KMS-11 (cell line): Measurements from ENCODE around the gene NUP85.

Experiments used
- H2AFZ ChIP-seq: fragments of 200-600 bp; sonication (generic); 2 replicates; pipeline ENCODE4 v1.6.1; 2016; ENCODE audit warnings: antibody characterized with exemption, mixed run types, low read depth
- H3K27ac ChIP-seq: fragments of 200-600 bp; sonication (generic); 2 replicates; pipeline ENCODE4 v1.6.1; 2016; ENCODE audit warnings: mild to moderate bottlenecking, mixed run types
- H3K27me3 ChIP-seq: fragments of 200-600 bp; sonication (generic); 2 replicates; pipeline ENCODE4 v1.6.1; 2017; ENCODE audit warnings: mild to moderate bottlenecking, low read depth, mixed run types, moderate library complexity; ENCODE audit not compliant: insufficient read depth
- H3K36me3 ChIP-seq: fragments of 200-600 bp; sonication (generic); 2 replicates; pipeline ENCODE4 v1.6.1; 2017; ENCODE audit warnings: mild to moderate bottlenecking, mixed run types; ENCODE audit not compliant: insufficient read depth
- H3K4me1 ChIP-seq: fragments of 200-600 bp; sonication (generic); 2 replicates; pipeline ENCODE4 v1.6.1; 2016; ENCODE audit warnings: mild to moderate bottlenecking, low read depth, mixed run types; ENCODE audit not compliant: poor library complexity, severe bottlenecking
- H3K4me2 ChIP-seq: fragments of 200-600 bp; sonication (generic); 2 replicates; pipeline ENCODE4 v1.7.0; 2016; ENCODE audit warnings: mild to moderate bottlenecking, mixed run types
- H3K4me3 ChIP-seq: fragments of 200-600 bp; sonication (generic); IDR thresholded peaks from 2 replicates; pipeline ENCODE4 v1.6.1; 2017; ENCODE audit warnings: low read depth, low read length, mixed read lengths; ENCODE audit not compliant: insufficient read depth
- H3K79me2 ChIP-seq: fragments of 200-600 bp; sonication (generic); 2 replicates; pipeline ENCODE4 v1.6.1; 2016; ENCODE audit warnings: low read depth, mixed run types; ENCODE audit not compliant: insufficient read depth
- H3K9ac ChIP-seq: fragments of 200-600 bp; sonication (generic); 2 replicates; pipeline ENCODE4 v1.6.1; 2016; ENCODE audit warnings: mild to moderate bottlenecking, mixed run types
- H4K20me1 ChIP-seq: fragments of 200-600 bp; sonication (generic); 2 replicates; pipeline ENCODE4 v1.6.1; 2016; ENCODE audit warnings: mild to moderate bottlenecking, mixed run types; ENCODE audit not compliant: insufficient read depth
- TF ChIP-seq, protein P1 (sequence below): fragments of 200-600 bp; sonication (generic); conservative IDR thresholded peaks from 2 replicates; pipeline ENCODE4 v1.6.1; 2017; ENCODE audit warnings: low read depth, mild to moderate bottlenecking, antibody characterized with exemption, low read length, moderate library complexity, mixed read lengths

The NUP85 gene

DNA sequence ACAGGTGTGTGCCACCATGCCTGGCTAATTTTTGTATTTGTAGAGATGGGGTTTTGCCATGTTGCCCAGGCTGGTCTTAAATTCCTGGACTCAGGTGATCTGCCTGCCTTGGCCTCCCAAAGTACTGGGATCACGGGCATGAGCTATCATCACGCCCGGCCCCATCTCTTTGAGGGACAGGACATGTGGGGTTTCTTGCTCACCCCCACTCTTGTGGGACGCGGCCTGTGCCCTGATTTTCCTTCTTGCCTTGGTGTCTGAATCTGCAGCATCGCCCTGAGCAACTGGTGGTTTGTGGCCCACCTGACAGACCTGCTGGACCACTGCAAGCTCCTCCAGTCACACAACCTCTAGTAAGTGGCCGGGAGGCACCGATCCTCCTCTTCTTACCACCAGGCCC lies 25.6 kb downstream of the NUP85 start:
- Histone ChIP-seq H3K4me3 (no peak overlapping the region), H4K20me1 (no peaks in the 10 kb centered on the region), H3K36me3 (peaks cover 26% of the 10 kb centered on the region), H3K27ac (no peak overlapping the region), H2AFZ (no peak overlapping the region), H3K4me1 (no peaks in the 10 kb centered on the region), H3K4me2 (no peak overlapping the region), H3K9ac (no peak overlapping the region), H3K79me2 (no peaks in the 10 kb centered on the region), H3K27me3 (no peaks in the 10 kb centered on the region)
- TF ChIP-seq, protein P1, sequence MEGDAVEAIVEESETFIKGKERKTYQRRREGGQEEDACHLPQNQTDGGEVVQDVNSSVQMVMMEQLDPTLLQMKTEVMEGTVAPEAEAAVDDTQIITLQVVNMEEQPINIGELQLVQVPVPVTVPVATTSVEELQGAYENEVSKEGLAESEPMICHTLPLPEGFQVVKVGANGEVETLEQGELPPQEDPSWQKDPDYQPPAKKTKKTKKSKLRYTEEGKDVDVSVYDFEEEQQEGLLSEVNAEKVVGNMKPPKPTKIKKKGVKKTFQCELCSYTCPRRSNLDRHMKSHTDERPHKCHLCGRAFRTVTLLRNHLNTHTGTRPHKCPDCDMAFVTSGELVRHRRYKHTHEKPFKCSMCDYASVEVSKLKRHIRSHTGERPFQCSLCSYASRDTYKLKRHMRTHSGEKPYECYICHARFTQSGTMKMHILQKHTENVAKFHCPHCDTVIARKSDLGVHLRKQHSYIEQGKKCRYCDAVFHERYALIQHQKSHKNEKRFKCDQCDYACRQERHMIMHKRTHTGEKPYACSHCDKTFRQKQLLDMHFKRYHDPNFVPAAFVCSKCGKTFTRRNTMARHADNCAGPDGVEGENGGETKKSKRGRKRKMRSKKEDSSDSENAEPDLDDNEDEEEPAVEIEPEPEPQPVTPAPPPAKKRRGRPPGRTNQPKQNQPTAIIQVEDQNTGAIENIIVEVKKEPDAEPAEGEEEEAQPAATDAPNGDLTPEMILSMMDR = no peak

GRCh38 chr17:75231741-75232464 lies 26.4 kb downstream of the NUP85 start:
- peaks cover 26% of the 10 kb centered on the region; the same call in 1 of the 2 replicates for H3K36me3 ChIP-seq
- TF ChIP-seq, protein P1 = no peak

DNA sequence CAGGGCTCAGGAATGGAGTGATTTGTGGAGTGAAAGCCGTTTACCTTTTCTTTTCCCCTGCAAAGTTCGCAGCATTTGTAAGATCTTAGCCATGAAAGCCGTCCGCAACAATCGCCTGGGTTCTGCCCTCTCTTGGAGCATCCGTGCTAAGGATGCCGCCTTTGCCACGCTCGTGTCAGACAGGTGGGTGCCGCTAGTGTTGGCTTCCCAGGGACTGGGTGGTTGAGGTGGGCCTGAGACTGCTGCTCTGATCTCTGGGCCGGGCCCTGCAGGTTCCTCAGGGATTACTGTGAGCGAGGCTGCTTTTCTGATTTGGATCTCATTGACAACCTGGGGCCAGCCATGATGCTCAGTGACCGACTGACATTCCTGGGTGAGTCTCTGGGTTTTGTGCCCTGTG lies 27.3 kb downstream of the NUP85 start:
- Histone ChIP-seq H3K4me2 (no peak overlapping the region), H3K27ac (no peak overlapping the region), H3K27me3 (no peaks in the 10 kb centered on the region), H3K4me3 (no peak overlapping the region), H3K9ac (no peak overlapping the region), H4K20me1 (no peaks in the 10 kb centered on the region), H3K4me1 (no peaks in the 10 kb centered on the region), H2AFZ (no peak overlapping the region), H3K79me2 (no peaks in the 10 kb centered on the region), H3K36me3 (peaks cover 26% of the 10 kb centered on the region; the same call in 1 of the 2 replicates)
- TF ChIP-seq, protein P1 = no peak

More at GRCh38 chr17:75231741-75232464, 26.4 kb downstream of the NUP85 start:
- H3K27ac ChIP-seq = no peak overlapping the region
- H3K4me1 ChIP-seq = no peaks in the 10 kb centered on the region
- no peak overlapping the region for H3K4me2 ChIP-seq
- no peak overlapping the region for H3K4me3 ChIP-seq
- H3K27me3 ChIP-seq = no peaks in the 10 kb centered on the region
- H3K9ac ChIP-seq = no peak overlapping the region
- no peak overlapping the region for H2AFZ ChIP-seq
- no peaks in the 10 kb centered on the region for H3K79me2 ChIP-seq
- no peaks in the 10 kb centered on the region for H4K20me1 ChIP-seq

GRCh38 chr17:75237100-75238014 lies 31.9 kb downstream of the NUP85 start:
- peaks cover 6% of the 10 kb centered on the region; the same call in 1 of the 2 replicates for H4K20me1 ChIP-seq
- TF ChIP-seq, protein P1 = no peak
- H3K36me3 ChIP-seq = peaks cover 18% of the 10 kb centered on the region; the same call in 1 of the 2 replicates
- no peak overlapping the region for H3K27ac ChIP-seq
- no peaks in the 10 kb centered on the region for H3K27me3 ChIP-seq
- no peaks in the 10 kb centered on the region for H3K79me2 ChIP-seq
- H3K4me1 ChIP-seq = peaks cover 8% of the 10 kb centered on the region
- no peak overlapping the region for H3K4me3 ChIP-seq
- no peak overlapping the region for H3K9ac ChIP-seq
- H3K4me2 ChIP-seq = no peak overlapping the region
- H2AFZ ChIP-seq = no peak overlapping the region
